Activated T-cell treated with anti-CD3 and anti-CD28 coated beads for 4 hours (primary cell): ENCODE measurements around the gene PPP3CA.
A peak's percentile ranks its signal among the peaks of the same experiment; 100 is the strongest.

Experiments
- DNase-seq: peaks from one replicate; pipeline ENCODE4 v3.0.0-alpha.2; 2020

PPP3CA gene

GRCh38 chr4:101286663-101287062 lies 60.7 kb downstream of the PPP3CA start:
- DNase-seq = no peak

GRCh38 chr4:101285985-101286384 lies 61.3 kb downstream of the PPP3CA start:
- DNase-seq = no peak

GRCh38 chr4:101284546-101284945 lies 62.8 kb downstream of the PPP3CA start:
- DNase-seq = no peak

- DNase-seq = no peak
Measured at GRCh38 chr4:101283434-101283833, 63.9 kb downstream of the PPP3CA start.

GRCh38 chr4:101282076-101282844 lies 65.1 kb downstream of the PPP3CA start:
- peak; percentile 4 for DNase-seq

GRCh38 chr4:101280866-101281600 lies 66.3 kb downstream of the PPP3CA start:
- DNase-seq = no peak

GRCh38 chr4:101279377-101279871 lies 67.9 kb downstream of the PPP3CA start:
- no peak for DNase-seq

- DNase-seq = no peak
Measured at GRCh38 chr4:101277671-101278070, 69.7 kb downstream of the PPP3CA start.

GRCh38 chr4:101276661-101277060 lies 70.7 kb downstream of the PPP3CA start:
- DNase-seq = no peak

GRCh38 chr4:101274888-101275752 lies 72.2 kb downstream of the PPP3CA start:
- no peak for DNase-seq

GRCh38 chr4:101271516-101271915 lies 75.8 kb downstream of the PPP3CA start:
- DNase-seq = no peak

GRCh38 chr4:101269682-101270081 lies 77.6 kb downstream of the PPP3CA start:
- no peak for DNase-seq

- no peak for DNase-seq
Measured at GRCh38 chr4:101265816-101266172, 81.5 kb downstream of the PPP3CA start.

- no peak for DNase-seq
Measured at GRCh38 chr4:101264993-101265815, 82.1 kb downstream of the PPP3CA start.

- no peak for DNase-seq
Measured at GRCh38 chr4:101264512-101264911, 82.8 kb downstream of the PPP3CA start.

- DNase-seq = no peak
Measured at GRCh38 chr4:101262683-101263082, 84.6 kb downstream of the PPP3CA start.

GRCh38 chr4:101259876-101260275 lies 87.5 kb downstream of the PPP3CA start:
- no peak for DNase-seq

- no peak for DNase-seq
Measured at GRCh38 chr4:101258883-101259282, 88.4 kb downstream of the PPP3CA start.

- DNase-seq = no peak
Measured at GRCh38 chr4:101256222-101256621, 91.1 kb downstream of the PPP3CA start.

- no peak for DNase-seq
Measured at GRCh38 chr4:101254776-101255175, 92.5 kb downstream of the PPP3CA start.

- no peak for DNase-seq
Measured at GRCh38 chr4:101253121-101253520, 94.2 kb downstream of the PPP3CA start.

GRCh38 chr4:101252721-101253120 lies 94.6 kb downstream of the PPP3CA start:
- no peak for DNase-seq
